Hematopoietic multipotent progenitor cell treated with erythropoietin and hydrocortisone succinate and interleukin-3 and kit ligand, for 8 days (in vitro differentiated cells): Measurements from ENCODE around the gene MOB2.

Experiments used
- DNase-seq: peaks from one replicate; pipeline ENCODE4 v3.0.0-alpha.2; 2015

Gene MOB2

DNA sequence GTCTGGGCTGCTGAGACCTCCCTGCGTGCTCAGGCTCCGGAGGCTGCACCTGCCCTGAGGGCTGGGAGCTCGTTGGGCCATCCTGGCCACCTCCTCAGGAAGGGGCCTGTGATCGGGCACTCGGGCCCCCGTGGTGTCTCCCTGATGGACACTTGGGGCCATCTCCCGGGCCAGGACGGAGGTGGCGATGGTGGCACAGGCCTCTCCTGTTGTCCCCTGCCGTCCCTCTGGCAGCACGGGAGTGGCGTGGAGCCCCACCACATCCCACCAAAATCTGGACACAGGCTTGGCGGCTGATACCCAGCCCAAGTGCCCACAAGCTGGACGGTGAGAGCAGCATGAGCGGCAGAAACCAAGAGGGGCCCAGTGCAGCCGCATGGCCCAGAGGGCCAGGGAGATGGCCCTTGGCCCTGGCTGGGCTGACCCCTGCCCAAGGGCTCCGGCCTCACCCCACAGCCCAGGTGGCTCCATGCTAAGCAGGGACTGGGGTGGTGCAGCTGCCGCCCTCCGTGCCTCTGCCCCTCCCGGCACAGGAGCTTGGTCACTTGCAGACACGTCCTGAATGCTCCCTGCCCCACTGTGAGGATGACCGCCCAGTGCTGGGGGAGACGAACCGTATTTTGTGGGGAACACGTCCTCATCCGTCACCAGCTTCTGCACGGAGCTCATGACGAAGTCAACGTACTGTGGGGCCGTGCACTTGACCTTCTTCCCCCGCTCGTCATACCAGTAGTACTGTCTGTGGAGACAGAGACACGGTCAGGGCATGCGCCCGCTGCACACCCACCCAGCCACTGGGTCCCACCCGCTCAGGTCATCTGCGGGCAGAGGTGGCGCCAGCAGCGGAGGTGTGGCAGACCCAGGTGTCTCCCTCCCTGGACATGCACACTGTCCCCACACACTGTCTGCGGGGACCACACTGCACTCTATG is 15.6 kb downstream of the MOB2 start:
- DNase-seq, result no peak

DNA sequence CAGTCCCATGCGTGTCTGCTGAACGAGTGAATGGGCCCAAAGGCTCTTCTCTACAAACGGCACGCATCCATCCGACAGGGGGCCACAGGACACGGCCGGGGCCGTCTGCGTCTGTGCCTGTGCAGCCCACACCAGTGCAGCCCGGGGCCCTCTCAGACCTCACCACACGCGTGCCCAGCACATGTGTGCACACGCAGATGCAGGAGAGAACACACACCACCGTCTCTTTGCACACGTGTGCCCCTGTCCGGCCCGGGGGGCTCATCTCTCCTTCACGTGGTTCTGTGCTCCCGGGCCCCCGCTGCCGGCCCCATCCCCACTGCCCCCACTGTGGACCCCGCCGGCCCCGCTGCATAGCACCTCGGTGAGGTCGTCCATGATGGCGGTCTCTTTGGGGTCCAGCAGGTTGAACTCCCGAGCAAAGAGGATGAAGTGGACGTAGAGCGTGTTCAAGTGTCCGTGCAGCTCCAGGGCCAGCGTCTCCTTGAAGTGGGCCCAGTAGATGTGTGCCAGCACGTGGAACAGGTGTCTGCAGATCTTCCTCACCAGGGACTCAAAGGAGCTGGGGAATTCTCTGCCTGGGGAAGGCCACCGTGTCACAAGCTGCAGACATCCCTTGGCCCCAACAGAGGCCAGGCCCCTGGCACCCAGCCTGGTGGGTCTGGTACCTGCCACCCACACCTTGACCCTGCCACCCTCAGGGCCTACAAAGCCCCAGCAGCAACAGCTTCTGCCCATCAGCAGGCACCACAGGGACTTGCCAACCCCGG is 16.5 kb downstream of the MOB2 start:
- no peak for DNase-seq

DNA sequence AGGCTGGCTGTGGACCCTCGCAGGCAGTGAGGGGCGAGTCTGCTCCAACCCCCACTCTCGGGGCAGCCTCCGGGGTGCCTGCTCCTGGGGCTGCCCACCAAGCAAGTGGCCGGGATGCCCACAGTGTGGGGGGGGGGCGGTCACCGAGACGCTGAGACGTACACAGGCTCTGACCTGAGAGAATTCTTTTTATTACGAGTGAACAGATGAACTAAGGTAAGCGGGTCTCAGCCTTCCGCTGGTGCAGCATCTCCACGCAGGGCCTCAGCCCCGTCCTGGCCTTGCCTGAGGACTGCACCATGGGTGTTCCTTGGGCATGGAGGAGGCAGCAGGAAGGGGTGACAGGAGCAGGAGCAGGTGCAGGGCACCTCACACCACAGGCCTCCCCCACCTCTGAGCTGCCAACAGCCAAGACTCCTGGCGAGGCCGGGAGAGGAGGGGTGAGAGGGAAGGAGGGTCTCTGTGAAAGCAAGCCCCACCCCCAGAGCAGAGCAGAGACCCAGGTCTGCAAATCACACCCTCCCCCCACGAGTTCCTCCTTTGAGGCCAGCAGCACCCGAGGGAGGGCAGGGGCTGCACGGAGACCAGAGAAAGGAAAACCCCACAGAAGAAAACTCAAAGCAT is 17.2 kb downstream of the MOB2 start:
- DNase-seq, result no peak

DNA sequence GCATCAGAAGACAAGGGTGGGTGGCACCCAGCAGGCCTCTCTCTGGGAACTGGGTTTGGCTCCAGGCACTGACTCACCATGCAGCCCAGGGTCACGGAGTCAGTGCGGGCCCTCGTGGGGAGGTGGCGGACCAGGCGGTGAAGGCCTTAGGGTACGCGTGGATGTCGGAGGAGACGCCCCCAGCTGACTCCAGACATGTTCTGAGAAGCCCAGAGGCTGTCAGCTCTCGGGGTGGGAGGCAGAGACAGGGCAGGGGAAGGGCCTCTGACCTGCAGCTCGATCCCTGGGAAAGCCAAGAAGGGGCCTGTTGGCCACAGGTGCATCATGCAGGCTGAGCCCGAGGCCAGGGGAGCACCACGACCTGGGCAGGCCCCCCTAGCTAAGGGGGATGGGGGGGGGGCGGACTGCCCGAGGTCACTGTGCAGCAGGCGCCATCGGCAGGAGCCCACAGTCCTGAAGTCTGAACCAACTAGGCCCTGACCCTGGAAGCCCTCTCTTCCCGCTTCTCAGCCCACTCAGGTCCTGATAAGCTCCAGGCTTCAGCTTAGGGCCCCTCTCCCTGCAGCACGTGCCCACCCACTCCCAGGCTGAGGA is 18.0 kb downstream of the MOB2 start:
- DNase-seq, result no peak

DNA sequence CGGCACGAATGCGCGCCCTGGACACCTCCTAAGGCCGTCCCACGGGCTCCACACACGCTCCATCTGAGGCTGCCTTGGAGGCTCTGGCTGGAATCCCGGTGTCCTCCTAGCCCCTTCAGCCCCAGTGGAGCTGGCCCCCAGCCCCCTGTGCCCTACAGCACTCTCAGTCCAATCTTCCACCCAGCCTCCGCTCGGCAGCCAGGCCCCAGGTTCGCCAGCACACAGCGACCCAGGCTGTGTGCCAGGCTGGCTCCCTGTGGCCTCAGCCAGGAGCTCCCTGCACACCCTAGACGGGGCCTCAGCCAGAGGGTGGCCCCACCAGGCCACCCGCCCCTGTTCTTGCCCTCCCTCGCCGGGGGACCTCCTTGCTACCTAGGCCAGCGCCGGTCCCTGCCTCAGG is 18.6 kb downstream of the MOB2 start:
- DNase-seq, result no peak

DNA sequence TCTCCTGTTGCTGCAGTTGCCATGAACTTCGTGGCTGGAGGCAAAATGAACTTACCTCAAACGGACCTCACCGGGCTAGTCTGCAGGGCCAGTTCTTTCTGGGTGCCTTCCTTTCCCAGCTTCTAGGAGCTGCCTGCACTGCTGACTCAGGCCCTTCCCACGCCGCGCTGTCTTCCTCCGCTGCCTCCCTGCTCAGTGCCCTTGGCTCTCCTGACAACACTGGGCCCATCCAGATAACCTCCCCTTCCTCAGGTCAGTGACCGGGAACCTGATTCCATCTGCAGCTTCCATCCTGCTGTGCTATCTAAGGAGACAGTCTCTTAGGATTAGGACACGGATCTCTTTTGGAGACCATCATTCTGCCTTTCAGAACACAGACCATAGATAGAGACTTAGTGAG is 19.3 kb downstream of the MOB2 start:
- no peak for DNase-seq

DNA sequence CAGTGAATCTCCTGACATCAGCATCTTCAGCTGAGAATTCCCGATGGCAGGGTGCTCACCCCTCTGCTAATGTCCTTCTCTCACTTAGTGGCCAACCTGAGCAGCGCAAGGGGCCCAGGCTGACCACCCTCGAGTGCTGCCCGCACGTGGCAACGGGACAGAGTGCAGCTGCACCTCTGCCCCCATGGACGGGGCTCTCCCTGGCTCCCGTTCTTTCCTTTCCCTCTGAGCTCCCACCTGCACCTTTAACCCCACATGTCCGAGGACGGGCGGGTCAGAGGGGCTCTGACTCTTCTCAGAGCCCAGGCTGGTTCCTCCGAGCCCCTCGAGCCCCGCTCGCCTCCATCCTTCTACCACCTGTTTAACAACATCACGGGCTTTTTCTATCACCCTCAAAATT is 19.8 kb downstream of the MOB2 start:
- DNase-seq, result no peak

DNA sequence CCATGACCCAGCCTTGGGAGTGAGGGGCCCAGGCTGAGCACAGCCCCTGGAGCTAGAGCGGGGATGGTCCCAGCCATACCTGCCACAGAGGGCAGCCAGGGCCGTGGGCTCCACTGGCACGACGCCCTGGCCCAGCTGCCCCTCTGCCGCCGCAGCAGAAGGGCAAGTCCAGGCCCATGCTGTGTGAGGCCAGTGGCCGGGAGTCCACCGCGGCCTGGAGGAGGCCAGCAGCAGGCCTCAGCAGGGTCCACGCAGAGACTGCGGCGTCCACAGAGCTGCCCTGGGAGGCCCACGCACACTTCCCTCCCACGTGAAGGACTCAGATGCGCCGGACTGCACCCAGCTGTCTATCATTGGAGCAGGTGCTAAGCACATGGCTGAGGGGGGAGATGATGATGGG is 23.5 kb downstream of the MOB2 start:
- DNase-seq, result no peak

DNA sequence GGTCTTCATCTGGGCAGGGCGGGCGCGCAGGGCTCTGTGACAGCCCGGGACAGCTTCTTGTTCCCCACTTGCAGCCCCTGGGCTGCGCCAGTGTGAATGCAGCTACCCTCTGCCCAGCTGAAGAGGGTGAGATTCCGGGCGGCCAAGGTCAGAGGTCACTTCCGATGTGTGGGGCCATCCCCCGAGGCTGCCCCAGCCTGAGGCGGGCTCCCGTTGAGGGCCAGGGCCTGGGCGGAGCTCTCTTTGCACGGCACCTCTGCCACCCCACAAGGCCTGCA is 23.9 kb downstream of the MOB2 start:
- no peak for DNase-seq

DNA sequence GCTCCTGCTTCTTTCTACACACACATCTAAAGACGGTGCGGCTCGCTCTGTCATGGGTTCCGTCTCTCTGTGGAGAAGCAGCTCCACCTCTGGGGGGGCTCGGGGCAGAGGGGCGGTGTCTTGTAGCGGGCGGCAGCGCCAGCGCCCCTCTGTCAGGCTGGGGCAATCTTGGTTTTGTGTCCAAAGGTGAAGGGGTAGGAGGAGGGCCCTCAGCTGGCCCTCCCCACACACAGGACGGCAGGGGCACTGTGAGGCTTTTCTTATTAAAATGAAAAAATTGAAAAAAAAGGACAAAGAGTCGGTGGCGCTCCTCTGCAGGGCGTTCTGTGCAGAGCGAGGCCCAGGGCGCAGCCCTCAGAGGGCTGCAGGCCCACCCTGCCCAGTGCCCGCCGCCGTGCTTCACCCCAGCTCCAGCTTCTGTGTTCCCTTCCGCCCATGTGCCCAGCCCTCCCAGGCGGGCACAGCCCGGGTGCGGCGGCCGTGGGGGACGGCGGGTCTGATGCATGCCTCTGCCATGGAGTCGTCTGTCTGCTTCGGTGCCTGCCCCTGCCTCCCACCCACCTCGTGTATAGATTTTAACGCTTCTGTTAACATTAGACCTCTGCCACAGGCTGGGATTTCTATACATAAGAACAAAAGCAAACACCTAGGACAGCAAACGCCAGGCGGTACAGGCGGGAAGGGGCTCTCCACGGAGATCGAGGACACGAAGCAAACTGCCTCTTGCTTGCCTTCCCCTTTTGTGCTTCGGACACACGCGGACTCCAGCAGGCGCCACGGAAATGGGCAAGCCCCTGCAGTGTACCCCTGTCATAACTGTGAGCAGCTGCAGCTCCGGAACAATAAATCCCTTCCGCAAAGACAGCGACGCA is 24.5 kb downstream of the MOB2 start:
- no peak for DNase-seq

DNA sequence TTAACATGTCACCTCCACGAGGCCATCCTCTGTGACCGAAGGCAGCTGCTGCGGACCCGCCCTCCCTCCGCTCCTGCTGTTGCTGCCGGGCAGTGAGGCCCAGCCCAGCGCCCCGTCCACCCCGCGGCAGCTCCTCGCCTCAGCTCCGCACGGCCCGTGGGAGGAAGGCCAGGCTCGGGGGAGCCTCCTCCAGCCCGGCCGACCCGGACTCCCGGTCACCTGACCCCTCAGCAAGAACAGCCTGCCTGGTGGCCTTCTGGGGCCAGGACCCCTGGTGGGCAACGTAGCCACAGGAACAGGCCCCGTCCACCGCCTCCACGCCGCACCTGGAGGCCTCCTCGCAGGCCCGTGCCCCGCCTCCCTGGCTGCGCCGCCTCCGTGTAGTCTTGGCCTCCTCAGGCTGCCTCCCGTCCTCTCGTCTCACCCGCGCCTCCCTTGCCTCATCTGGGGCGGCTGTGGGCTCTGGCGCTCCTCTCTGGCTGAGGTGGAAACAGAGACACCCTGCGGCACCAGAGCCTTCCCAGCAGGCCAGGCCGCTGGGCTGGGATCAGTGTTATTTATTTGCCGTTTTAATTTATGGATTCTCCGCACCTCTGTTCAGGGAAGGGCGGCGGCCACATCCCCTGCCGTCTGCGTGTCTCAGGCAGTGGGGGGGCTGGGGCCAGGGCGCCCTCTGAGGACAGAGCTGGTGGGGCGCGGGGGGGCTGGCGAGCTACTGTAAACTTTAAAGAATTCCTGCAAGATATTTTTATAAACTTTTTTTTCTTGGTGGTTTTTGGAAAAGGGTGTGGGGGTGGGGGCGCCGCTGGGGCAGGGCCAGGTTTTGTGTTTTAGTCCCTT is 25.4 kb downstream of the MOB2 start:
- no peak for DNase-seq

DNA sequence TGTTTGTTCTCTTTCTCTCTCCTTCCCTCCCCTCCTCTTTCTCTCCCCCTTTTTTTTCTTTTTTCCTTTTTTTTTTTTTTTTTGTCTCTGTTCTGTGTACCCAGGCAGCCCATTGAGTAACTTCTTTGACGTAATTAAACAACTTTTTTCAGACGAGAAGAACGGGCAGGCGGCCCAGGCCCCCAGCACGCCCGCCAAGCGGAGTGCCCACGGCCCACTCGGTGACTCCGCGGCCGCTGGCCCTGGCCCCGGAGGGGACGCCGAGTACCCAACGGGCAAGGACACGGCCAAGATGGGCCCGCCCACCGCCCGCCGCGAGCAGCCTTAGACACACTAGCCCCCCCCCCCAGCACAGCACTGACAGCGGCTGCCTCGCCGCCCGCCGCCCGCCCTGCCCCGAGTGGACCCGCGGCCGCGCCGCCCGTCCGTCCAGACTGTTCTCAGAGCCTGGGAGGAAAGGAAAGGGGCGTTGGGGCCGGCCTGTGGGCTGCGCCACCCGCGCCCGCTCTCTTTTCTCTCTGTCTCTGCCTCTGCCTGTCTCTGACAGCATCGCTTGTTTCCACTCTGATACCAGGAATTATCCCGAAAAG is 26.1 kb downstream of the MOB2 start:
- DNase-seq, result no peak

DNA sequence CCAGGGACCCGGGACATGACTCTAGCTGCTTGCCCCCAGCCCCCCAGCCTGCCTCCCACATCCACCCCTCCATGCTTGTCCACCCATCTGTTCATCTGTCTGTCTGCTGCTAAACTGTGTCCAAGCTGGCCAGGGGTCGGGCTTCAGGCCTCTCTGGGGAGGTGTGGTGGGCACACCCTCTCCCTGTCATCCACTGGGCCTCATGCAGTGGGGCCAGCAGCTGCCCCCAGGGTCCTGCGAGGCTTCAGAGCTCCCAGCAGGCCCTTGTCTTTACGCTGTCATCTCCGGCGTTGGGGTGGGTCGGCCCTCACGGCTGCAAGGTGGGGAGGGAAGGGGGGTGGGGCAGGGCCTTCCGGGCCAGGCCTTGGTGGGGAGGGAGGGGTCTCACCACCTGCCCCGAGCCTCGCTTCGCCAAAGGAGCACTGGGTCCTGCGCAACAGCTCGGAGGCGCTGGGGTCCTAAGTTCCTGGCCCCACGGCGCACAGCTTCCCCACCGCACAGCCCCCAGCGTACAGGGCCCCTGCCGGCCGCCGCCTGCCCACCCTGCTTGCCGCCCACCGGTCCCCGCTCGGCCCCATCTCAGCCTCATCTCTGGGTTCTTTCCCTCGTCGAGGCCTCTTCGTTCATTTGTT is 26.7 kb downstream of the MOB2 start:
- no peak for DNase-seq

DNA sequence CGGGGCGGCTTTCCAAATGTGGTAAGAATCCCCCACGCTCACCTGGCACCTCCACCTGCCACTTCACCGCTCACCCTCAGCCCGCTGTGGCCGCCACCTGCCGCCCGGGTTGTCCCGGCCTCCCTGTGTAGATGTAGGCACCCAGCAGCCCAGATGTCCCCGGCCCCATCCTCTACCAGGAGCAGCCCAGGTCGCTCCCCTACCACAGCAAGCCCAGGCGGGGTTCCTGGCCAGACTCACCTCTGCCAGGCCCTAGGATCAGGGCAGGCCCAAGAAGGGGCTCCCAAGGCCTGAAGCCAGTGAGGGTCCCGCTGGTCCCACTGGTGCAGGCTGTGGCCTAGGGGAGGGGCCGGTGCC is 27.4 kb downstream of the MOB2 start:
- no peak for DNase-seq

DNA sequence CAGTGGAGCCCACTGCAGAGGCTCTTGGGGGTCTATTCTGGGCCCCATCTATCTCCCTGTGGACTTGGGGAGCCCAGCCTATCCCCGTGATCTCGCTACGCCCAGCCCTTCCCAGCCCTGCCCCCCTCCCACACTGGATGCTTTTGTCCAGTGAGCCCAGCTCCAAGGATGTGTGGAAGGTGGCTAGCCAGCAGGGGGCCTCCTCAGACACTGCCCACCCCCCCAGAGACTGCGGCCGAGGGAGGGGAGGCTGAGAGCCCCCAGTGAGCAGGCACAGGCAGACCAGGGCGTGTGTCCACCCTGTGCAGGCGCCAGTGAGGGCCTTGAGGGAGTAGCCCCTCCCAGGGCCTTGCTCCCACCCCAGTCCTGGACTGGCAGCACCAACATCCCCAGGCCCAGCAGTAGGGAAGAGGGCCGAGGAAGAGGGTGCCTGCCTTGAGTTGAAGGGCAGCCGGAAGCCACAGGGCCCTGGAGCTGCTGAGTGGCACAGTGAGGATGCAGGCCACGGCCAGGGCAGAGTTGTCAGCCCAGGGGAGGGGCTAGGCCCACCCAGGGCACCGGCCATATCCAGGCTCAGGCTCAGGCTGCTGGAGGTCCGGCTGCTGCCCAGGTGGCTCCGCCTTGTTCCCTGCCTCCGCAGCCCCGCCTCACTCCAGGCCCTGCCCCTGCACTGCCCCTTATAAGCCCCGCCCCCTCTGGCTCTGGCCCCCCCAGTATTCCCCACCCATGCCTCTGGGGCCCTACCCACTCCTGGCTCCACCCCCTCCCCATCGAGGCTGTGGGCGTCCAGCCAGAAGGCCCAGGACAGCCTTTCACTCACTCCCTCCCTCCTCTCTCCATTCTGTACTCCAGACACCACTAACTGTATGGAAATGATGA is 28.0 kb downstream of the MOB2 start:
- peak; percentile 25 for DNase-seq

DNA sequence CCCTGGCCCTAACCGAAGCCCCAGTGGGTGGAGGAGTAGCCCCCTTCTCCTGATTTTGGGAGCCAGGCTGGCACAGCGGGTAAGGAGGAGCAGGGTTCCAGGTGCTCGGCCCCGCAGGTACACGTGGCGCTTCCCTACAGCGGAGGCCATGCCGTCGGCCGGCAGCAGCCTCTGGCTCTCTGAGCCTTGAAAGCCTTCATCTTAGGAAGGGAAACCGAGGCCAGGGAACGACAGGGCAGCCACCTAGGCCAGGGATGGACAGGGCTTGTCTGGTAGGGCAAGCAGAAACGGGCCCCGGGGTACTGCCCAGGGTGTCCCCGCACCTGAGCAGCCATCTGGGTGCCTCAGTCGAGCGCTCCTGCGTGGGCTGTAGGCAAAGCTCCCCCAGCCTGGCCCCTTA is 28.7 kb downstream of the MOB2 start:
- no peak for DNase-seq

DNA sequence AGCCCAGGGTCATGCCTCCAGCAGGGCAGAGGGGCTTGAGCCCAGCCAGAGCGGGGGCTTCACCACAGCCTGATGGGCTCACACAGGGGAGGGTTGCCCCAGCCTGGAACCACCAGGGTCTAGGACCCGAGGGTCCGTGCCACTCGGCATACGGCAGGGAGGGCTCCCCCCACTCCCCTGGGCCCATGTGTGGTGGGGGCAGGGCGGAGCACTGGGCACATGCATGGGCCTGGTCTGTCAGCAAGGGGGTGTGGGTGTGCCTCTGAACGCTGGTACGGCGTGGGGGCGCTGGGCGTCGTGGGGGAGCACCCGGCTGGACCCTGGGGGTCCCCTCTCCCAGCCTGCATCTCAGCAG is 29.3 kb downstream of the MOB2 start:
- DNase-seq, result no peak

DNA sequence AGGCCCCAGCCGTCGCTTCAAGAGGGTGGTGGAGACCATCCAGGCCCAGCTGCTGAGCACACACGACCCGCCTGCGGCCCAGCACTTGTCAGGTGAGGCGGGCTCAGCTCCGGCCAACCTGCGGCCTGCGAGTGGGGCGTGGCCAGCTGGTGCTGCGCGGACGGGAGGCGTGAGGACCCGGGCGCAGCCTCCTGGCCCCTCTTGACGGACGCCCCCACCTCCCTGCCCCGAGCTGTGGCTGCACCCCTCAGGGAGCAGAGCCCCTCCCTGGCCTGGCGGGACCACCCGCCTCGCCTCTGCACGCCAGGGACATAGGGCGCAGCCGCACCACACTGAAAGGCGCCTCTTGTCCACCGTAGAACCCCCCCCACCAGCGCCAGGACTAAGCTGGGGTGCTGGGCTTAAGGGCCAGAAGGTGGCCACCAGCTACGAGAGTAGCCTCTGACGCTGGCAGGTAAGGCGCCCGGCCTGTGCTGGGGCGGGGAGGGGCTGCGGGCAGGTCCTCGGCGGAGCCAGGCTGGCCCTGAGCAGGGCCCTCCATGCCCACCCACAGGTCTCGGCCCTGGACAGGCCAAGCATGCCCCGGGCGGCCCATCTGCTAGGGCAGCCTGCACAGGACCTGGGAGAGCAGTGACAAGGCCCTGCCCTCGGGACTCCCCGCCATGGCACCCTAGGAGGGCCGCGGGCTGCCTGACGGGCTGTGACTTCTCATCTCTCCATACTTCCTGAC is 29.8 kb downstream of the MOB2 start:
- no peak for DNase-seq

DNA sequence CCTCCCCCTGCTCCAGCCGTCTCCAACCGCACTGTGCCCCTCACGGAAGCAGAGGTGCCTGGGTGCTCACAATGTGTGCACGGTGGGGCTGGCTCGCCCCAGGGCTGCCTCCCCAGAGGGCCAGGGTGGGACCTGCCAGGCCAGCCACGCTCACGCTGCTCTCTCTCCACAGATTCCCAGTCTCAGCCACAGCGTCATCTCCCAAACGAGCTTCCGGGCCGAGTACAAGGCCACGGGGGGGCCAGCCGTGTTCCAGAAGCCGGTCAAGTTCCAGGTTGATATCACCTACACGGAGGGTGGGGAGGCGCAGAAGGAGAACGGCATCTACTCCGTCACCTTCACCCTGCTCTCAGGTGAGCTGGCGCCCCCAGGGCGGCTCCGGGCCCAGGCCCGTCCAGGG is 30.4 kb downstream of the MOB2 start:
- DNase-seq, result no peak
